Right cardiac atrium (tissue), 5 donors: Measurements from ENCODE around the gene CD320. TPM values are rescaled to one million over a fixed set of nuclear protein-coding genes. Genes with fewer than 3 reads are reported as not detected.
"Not testable (repeated sequence)": the region's sequence is repeated elsewhere in the genome, so short reads cannot be mapped to it uniquely, and the experiment has no call there.

ENCODE experiments used
- ATAC-seq, 2 donors: fragments of 200-7000 bp; cut with Tn5 transposase; one replicate each; pipeline versions ENCODE4 v1.8.0 to v1.9.1; 2020; ENCODE audit warnings: moderate library complexity in 2 of 2, mild to moderate bottlenecking in 1 of 2
- DNase-seq, 3 donors: peaks; one replicate each; pipeline ENCODE4 v3.0.0-alpha.2; 2020
- H3K27ac ChIP-seq: one replicate; pipeline ENCODE4 v1.5.1; 2013; ENCODE audit warnings: mild to moderate bottlenecking, low read length, control low read depth, moderate library complexity
- H3K27me3 ChIP-seq: one replicate; pipeline ENCODE4 v1.6.1; 2013; ENCODE audit not compliant: control insufficient read depth, insufficient read depth
- H3K4me1 ChIP-seq: one replicate; pipeline ENCODE4 v1.6.1; 2013; ENCODE audit warnings: low read length; ENCODE audit not compliant: control insufficient read depth, insufficient read depth
- H3K4me3 ChIP-seq: one replicate; pipeline ENCODE4 v1.5.1; 2013; ENCODE audit warnings: low read length, control low read depth
- H3K9me3 ChIP-seq: one replicate; pipeline ENCODE4 v1.6.1; 2013; ENCODE audit warnings: low read length; ENCODE audit not compliant: control insufficient read depth
- WGBS: extraction: QIAGEN DNeasy Blood & Tissue Kit; methylation state at CpG from one replicate; pipeline ENCODE4 v1.1.7; 2013; 5-methylcytosine and 5-hydroxymethylcytosine counted together
- intact Hi-C, 4 donors: fragments of 100-400 bp; cut with DNase I; formaldehyde crosslinking; loops; one replicate each; pipeline versions ENCODE4 v1.11.0 to v1.14.0; 2022 to 2023
- polyA plus RNA-seq: library from polyadenylated mRNA; stranded (reverse); fragments of 200-250 nt; gene quantifications from one replicate; pipeline ENCODE4 v1.2.3, GENCODE V29; 2013
- total RNA-seq, 4 donors: library from RNA; stranded (reverse); fragmentation: NEBNext Ultra II Directional; extraction: Animal tissue kit (Norgen Biotek cat#: 25700); gene quantifications; one replicate each; pipeline ENCODE4 v1.2.1, GENCODE V29; 2021
- donor health status: healthy with polysubstance abuse.
- donor health status: DM: no; HTN: yes; CAD: no.
- donor health status: DM: no; HTN: no; CAD: no.
- donor health status: DM: no; HTN: yes; CAD: no; lungs with severe emphysema.
- donor health status: DM: yes; HTN: yes; CAD: no.

CD320 gene
- total and polyA plus RNA-seq, 5 donors, result 28.9 to 44.0 (median 33.9) TPM

DNA sequence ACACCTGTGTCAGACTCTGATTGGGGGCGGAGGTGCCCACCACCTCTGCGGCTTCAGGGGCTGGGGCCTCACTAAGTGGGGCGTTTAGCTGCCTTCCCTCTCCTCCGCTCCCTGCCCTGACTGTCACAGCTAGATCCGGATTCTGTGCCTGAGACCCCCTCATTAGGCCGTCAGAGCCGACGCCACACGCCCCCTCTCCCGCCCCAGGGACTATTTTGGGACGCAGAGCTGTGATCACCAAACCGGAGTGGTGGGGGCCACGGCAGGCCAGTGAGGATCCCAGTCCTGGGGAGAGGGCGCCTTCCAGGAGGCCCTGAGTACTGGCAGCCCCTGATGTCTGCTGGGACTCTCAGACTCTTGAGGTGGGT is 34.1 kb upstream of the CD320 start:
- peak overlapping the region; percentile 76 for H3K27ac ChIP-seq
- peak overlapping the region; percentile 73 for H3K4me3 ChIP-seq
- intact Hi-C loops, result no loop called here
- ATAC-seq (peak in 1 of 2 donors; percentile 1), DNase-seq (no peak)
- H3K9me3 ChIP-seq, result no peaks in the 10 kb centered on the region
- H3K4me1 ChIP-seq, result no peaks in the 10 kb centered on the region
- no peaks in the 10 kb centered on the region for H3K27me3 ChIP-seq
- 39% methylated on average over 14 of the region's 14 CpGs for WGBS

DNA sequence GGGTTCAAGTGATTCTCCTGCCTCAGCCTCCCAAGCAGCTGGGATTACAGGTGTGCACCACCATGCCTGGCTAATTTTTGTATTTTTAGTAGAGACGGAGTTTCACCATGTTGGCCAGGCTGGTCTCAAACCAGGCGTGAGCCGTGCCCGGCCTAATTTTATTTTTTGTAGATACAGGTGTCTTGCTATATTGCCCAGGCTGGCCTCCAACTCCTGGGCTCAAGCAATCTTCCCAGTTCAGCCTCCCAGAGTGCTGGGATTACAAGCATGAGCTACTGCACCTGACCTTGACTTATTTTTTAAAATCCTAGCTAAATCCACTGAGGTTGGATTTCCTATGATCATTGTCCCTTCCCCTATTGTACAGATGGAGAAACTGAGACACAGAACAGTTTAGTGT is 33.3 kb upstream of the CD320 start:
- H3K27me3 ChIP-seq, ATAC-seq, DNase-seq, intact Hi-C loops, H3K9me3 ChIP-seq, H3K4me1 ChIP-seq: not testable (repeated sequence)
- Histone ChIP-seq H3K4me3 (peak overlapping the region; percentile 20), H3K27ac (peak overlapping the region; percentile 76)
- WGBS, result 92% methylated on average over 4 of the region's 4 CpGs

DNA sequence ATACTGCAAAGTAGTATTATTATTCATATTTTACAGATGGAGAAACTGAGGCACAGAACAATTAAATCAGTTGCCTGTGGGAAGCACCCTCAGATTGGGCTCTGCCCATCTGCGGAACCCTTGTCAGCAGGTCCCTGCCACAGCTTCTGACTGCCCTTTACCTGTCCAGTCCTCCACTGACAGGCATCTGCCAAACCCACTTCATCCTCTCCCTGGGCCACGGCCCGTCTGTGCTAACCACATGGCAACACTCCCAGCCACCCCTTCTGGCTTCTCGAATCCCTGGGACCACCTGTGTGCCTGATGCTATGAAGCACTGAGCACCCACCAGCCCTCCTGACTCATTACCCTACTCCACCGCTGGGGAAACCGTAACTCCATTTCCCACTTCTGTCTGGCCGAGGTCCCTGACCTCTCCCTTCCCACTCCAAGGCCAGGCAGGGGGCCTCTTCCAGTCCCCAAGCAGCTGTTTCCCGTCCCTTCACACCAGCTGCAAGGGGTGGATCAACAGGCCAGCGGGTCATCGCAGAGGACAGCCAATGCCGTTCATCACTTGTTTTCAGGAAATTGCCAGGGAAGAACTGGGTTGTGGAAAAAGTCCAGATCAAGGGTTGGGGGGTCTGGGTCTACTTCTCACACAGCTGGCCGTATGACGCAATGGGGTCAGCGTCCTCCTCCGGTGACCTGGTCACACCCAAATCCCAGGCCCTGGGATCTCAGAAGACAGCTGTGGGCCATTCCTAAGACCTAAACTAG is 32.4 kb upstream of the CD320 start:
- Histone ChIP-seq H3K4me1 (no peaks in the 10 kb centered on the region), H3K27ac (peak overlapping the region; percentile 2), H3K9me3 (no peaks in the 10 kb centered on the region), H3K27me3 (no peaks in the 10 kb centered on the region), H3K4me3 (no peak overlapping the region)
- ATAC-seq (peak; percentile 38 to 75), DNase-seq (peak; percentile 80 to 87 (median 80))
- 15% methylated on average over 15 of the region's 15 CpGs for WGBS
- intact Hi-C loops, result no loop called here

DNA sequence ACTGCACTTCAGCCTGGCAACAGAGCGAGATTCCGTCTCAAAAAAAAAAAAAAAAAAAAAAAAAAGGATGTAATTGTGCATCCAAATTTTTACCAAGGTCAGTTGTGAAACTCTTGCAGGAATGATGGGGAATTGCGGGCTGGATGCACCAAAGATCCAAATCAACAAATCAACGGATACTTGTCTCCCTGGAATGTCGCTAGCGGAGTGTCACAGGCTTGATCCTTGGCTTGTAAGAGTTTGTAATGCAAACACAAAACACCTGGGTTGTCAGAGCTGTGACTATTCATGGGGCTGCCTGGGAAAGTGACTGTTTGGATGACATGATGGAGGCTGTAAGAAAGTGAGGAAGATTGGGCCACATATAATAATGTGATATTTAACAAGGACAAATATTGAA is 30.7 kb upstream of the CD320 start:
- no peak overlapping the region for H3K27ac ChIP-seq
- no peaks in the 10 kb centered on the region for H3K27me3 ChIP-seq
- H3K4me3 ChIP-seq, result no peak overlapping the region
- intact Hi-C loops, result no loop called here
- WGBS, result 64% methylated on average over 5 of the region's 6 CpGs
- no peak for DNase-seq
- no peaks in the 10 kb centered on the region for H3K9me3 ChIP-seq
- no peaks in the 10 kb centered on the region for H3K4me1 ChIP-seq
- ATAC-seq, result no peak

DNA sequence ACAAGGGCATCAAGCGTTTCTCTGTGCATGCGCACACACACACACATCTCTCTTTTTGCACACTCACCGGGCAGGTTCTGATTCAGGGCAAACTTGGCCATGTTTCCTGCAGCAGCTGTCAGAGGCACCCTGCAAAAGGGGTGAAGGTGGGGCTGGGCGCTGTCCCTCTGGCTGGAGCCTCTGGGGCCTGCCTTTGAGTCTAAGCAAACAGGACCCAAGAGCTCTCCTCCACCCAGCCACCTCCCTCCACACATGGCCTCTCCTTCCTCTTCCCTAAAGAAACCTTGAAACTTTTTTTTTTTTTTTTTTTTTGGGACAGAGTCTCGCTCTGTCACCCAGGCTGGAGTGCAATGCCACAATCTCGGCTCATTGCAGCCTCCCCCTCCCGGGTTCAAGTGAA is 29.6 kb upstream of the CD320 start:
- intact Hi-C loops, result no loop called here
- Histone ChIP-seq H3K4me1 (no peaks in the 10 kb centered on the region), H3K4me3 (no peak overlapping the region), H3K9me3 (no peaks in the 10 kb centered on the region), H3K27me3 (no peaks in the 10 kb centered on the region), H3K27ac (no peak overlapping the region)
- DNase-seq, result no peak
- WGBS, result 81% methylated on average over 7 of the region's 7 CpGs
- no peak for ATAC-seq

DNA sequence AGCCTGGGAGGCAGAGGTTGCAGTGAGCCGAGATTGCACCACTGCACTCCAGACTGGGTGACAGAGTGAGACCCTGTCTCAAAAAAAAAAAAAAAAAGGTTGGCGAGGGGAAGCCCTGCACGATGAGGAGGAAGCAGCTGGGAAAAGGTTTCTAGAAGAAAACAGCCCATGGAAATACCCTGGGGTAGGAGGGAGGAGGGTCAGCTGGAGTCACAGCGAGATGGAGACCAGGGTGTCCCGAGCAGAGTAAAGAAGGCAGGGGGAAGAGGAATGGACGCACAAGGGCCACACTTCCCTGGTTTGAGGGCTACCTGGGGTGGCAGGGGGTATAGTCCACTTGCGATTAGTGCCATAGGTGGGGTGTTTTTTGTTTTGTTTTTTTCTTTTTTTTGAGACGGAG is 28.5 kb upstream of the CD320 start:
- intact Hi-C loops, result no loop called here

DNA sequence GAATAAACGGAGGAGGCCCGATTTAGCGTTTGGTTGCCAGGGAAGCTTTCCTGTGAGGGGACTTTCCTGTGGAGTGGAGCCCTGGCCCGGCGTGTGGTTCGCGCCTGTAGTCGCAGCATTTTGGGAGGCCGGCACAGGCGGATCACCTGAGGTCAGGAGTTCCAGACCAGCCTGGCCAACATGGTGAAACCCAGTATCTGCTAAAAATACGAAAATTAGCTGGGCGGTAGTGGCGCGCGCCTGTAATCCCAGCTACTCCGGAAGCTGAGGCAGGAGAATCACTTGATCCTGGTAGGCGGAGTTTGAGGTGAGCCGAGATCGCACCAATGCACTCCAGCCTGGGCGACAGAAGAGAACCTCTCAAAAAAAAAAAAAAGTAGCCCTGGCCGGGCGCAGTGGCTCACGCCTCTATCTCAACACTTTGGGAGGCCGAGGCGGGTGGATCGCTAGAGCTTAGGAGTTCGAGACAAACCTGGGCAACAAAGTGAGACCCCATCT is 28.0 kb upstream of the CD320 start:
- no peak overlapping the region for H3K4me3 ChIP-seq
- DNase-seq (no peak), ATAC-seq (no peak)
- intact Hi-C loops, result no loop called here
- H3K27me3 ChIP-seq, result no peaks in the 10 kb centered on the region
- WGBS, result 26% methylated on average over 27 of the region's 27 CpGs
- H3K9me3 ChIP-seq, result no peaks in the 10 kb centered on the region
- no peak overlapping the region for H3K27ac ChIP-seq
- no peaks in the 10 kb centered on the region for H3K4me1 ChIP-seq

More for the DNA sequence above, 28.5 kb upstream of the CD320 start:
- Histone ChIP-seq H3K27ac (no peak overlapping the region), H3K4me3 (no peak overlapping the region), H3K4me1 (no peaks in the 10 kb centered on the region), H3K9me3 (no peaks in the 10 kb centered on the region), H3K27me3 (no peaks in the 10 kb centered on the region)
- 52% methylated on average over 8 of the region's 8 CpGs for WGBS
- ATAC-seq (no peak), DNase-seq (no peak)

- ATAC-seq, result peak in 1 of 2 donors; percentile 6
- 21% methylated on average over 79 of the region's 79 CpGs for WGBS
- no peaks in the 10 kb centered on the region for H3K27me3 ChIP-seq
- peak overlapping the region; percentile 41 for H3K4me3 ChIP-seq
- intact Hi-C loops, result no loop called here
- H3K27ac ChIP-seq, result no peak overlapping the region
- no peaks in the 10 kb centered on the region for H3K9me3 ChIP-seq
- peak in 1 of 3 donors; percentile 63 for DNase-seq
- H3K4me1 ChIP-seq, result no peaks in the 10 kb centered on the region
Observed at GRCh38 chr19:8335343-8336071, 27.3 kb upstream of the CD320 start.

DNA sequence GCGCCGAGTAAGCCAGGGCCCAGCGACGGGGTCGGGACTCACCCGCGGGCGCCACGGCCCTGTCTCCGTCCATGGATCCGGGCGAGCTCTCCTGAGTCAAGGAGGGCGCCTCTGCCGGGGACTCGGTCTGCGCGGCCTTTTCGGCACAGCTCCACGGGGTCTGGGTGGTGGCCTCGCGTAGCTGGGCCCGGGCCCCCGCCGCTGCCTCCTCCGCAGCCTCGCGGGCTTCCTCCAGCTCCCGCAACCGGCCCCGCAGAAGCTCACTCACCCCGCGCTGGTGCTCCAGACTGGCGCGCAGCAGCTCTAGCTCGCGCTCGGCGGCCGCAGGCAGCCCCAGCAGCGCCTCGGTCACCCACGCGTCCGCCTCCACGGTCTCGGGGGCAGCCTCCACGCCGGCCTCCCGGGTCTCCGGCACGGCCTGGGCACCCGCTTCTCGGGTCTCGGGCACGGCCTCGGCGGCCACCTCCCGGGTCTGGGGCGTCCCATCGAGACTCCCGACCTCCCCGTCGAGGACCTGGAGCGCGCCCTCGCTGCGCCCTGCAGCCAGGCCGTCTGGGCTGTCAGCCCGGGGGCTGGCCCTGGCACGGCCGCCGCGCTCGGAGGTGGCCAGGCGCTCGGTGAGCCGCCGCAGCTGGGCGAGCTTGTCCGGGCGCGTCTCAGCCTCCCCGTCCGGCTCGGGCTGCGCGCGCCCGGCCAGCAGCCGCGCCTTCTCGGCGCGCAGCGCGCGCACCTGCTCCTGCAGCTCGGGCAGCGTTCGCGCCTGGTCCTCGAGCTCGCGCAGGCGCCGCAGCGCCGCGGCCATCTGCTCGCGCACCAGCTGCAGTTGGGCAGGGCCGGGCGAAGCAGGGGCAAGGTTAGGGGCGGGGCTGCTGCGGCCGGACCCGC is 26.5 kb upstream of the CD320 start:
- intact Hi-C loops, result no loop called here
- WGBS, result 27% methylated on average over 117 of the region's 117 CpGs
- DNase-seq, result peak; percentile 53 to 74 (median 74)
- Histone ChIP-seq H3K9me3 (no peaks in the 10 kb centered on the region), H3K4me3 (peak overlapping the region; percentile 41), H3K4me1 (no peaks in the 10 kb centered on the region), H3K27ac (no peak overlapping the region), H3K27me3 (no peaks in the 10 kb centered on the region)
- ATAC-seq, result peak; percentile 30 to 39

- intact Hi-C loops, result no loop called here
- Histone ChIP-seq H3K4me1 (no peaks in the 10 kb centered on the region), H3K9me3 (no peaks in the 10 kb centered on the region), H3K27ac (no peak overlapping the region), H3K27me3 (no peaks in the 10 kb centered on the region), H3K4me3 (no peak overlapping the region)
- 26% methylated on average over 48 of the region's 48 CpGs for WGBS
- ATAC-seq (no peak), DNase-seq (no peak)
Observed at GRCh38 chr19:8333767-8334457, 25.8 kb upstream of the CD320 start.
